ENCODE results near the gene TSC2. TPM values are rescaled to one million over a fixed set of nuclear protein-coding genes. Genes with fewer than 3 reads are reported as not detected.

The TSC2 gene
- total and polyA plus RNA-seq, 2 donors (not counting 3 experiments of a cell fraction or from before 2014, with no cell fraction given) = 87.9 to 144 TPM

DNA sequence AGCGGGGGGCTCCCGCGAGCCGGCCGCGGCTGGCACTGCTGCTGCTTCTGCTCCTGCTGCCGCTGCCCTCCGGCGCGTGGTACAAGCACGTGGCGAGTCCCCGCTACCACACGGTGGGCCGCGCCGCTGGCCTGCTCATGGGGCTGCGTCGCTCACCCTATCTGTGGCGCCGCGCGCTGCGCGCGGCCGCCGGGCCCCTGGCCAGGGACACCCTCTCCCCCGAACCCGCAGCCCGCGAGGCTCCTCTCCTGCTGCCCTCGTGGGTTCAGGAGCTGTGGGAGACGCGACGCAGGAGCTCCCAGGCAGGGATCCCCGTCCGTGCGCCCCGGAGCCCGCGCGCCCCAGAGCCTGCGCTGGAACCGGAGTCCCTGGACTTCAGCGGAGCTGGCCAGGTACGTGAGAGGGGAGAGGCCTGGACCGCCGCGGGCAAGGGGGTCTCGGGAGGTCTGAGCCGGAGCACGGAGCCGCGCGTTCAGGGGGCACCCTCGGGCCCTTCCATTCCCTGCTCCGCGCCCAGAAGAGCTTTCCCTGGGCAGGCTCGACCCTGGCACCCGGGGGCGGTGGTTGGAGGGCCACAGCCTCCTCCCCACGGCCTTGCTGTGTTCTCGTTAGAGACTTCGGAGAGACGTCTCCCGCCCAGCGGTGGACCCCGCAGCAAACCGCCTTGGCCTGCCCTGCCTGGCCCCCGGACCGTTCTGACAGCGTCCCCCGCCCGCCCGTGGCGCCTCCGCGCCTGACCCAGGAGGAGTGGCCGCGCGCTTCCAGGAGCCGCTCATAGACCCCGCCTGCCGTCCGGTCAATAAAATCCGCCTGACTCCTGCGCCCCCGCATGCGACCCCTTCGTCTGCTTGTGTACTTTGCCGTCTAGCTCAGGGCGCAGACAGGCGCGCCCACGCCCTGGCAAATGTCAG is 27.6 kb upstream of the TSC2 start:
- ChIA-PET POLR2A (no interaction called here), CTCF (interaction anchor here (1.1 to 8.9 kb wide), 3 partner anchors 15 to 120 kb away, joined by 3 to 137 read pairs (median 6); partner anchors contain the start of gene PKD1)
- Histone ChIP-seq H3K4me1 (ENCODE audit: control insufficient read depth, extremely low read depth, insufficient read depth, low read length) (peaks cover 15% of the 10 kb centered on the region), H3K4me3 (replicated peaks in 1 of 3; ENCODE audit: insufficient read depth in 1 of 3, low read depth in 1 of 3, low read length in 3 of 3) (no peak overlapping the region), H3K79me2 (ENCODE audit: control insufficient read depth, insufficient read depth, low read length) (no peaks in the 10 kb centered on the region), H3K9me3 (replicated peaks; ENCODE audit: control insufficient read depth, insufficient read depth, low read length) (no peaks in the 10 kb centered on the region), H3K9me1 (replicated peaks; ENCODE audit: control insufficient read depth, extremely low read depth, insufficient read depth, low read length) (no peaks in the 10 kb centered on the region), H3K4me2 (ENCODE audit: insufficient read depth, low read length) (peak overlapping the region; percentile 8), H3K36me3 (ENCODE audit: control insufficient read depth in 2 of 2, extremely low read depth in 1 of 2, insufficient read depth in 2 of 2, low read length in 2 of 2) (no peaks in the 10 kb centered on the region), H3K27me3 (ENCODE audit: control insufficient read depth in 2 of 2, insufficient read depth in 2 of 2, low read length in 2 of 2) (peaks cover 4 to 11% of the 10 kb centered on the region in 2 experiments), H3K27ac (ENCODE audit: insufficient read depth, low read depth, low read length) (no peak overlapping the region), H4K20me1 (replicated peaks; ENCODE audit: control insufficient read depth, extremely low read depth, insufficient read depth, low read length) (no peaks in the 10 kb centered on the region), H2AFZ (ENCODE audit: low read depth, low read length) (peak overlapping the region; percentile 27), H3K9ac (replicated peaks; ENCODE audit: extremely low read depth, insufficient read depth, low read length) (no peak overlapping the region)
- dilution Hi-C loops (cut with MboI; ENCODE audit: extremely low pct_ligation_motif_present, low sequenced_read_pairs) = no loop called here
- DNase-seq (ENCODE audit: low read depth, low spot score) = no peak
- TF ChIP-seq MYC (IDR thresholded peaks at IDR 0.05; ENCODE audit: low read depth, low read length) (no peak), EZH2 (IDR thresholded peaks at IDR 0.05; ENCODE audit: borderline replicate concordance, low read depth, low read length, severe bottlenecking) (peak; percentile 30), GATA2 (IDR thresholded peaks at IDR 0.05; ENCODE audit: insufficient read depth, insufficient read length, low read depth, low read length) (no peak)
- no TSS peak for BruUV-seq (replicated peaks)
- intact Hi-C loops (cut with micrococcal nuclease) = no loop called here
- FAIRE-seq = no peak

DNA sequence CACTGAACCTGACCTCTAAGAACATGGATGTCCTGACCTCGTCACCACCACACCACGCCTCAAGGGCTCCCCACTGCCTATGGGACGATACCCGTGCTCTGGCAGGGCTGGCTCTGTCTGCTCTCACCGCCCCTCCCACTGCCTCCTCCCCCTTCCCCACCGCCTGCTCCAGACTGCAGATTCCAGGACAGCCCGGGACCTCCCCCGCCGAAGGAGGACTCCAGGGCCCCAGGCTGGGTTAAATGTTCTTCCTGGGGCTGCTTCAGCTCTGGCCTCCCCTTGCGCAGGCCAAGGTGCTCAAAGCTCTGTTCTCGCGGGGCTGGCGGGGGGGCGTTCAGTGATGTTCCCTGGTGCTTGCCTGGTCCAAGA is 25.1 kb upstream of the TSC2 start:
- TF ChIP-seq POLR2AphosphoS5 (IDR thresholded peaks at IDR 0.05; ENCODE audit: insufficient read depth, low read depth, low read length) (no peak), FOS (IDR thresholded peaks at IDR 0.05; ENCODE audit: borderline replicate concordance, insufficient read depth, low read length) (no peak)
- TF ChIP-seq, protein P1, sequence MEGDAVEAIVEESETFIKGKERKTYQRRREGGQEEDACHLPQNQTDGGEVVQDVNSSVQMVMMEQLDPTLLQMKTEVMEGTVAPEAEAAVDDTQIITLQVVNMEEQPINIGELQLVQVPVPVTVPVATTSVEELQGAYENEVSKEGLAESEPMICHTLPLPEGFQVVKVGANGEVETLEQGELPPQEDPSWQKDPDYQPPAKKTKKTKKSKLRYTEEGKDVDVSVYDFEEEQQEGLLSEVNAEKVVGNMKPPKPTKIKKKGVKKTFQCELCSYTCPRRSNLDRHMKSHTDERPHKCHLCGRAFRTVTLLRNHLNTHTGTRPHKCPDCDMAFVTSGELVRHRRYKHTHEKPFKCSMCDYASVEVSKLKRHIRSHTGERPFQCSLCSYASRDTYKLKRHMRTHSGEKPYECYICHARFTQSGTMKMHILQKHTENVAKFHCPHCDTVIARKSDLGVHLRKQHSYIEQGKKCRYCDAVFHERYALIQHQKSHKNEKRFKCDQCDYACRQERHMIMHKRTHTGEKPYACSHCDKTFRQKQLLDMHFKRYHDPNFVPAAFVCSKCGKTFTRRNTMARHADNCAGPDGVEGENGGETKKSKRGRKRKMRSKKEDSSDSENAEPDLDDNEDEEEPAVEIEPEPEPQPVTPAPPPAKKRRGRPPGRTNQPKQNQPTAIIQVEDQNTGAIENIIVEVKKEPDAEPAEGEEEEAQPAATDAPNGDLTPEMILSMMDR (IDR thresholded peaks at IDR 0.05; ENCODE audit: extremely low read depth in 1 of 2, insufficient read depth in 1 of 2, low read depth in 1 of 2, low read length in 2 of 2) = no peak
- Histone ChIP-seq H3K36me3 (ENCODE audit: control insufficient read depth in 2 of 2, extremely low read depth in 1 of 2, insufficient read depth in 2 of 2, low read length in 2 of 2) (no peaks in the 10 kb centered on the region), H3K4me1 (ENCODE audit: control insufficient read depth, extremely low read depth, insufficient read depth, low read length) (peaks cover 21% of the 10 kb centered on the region), H2AFZ (ENCODE audit: low read depth, low read length) (peak overlapping the region; percentile 93), H3K79me2 (ENCODE audit: control insufficient read depth, insufficient read depth, low read length) (peaks cover 4% of the 10 kb centered on the region), H3K9ac (replicated peaks; ENCODE audit: extremely low read depth, insufficient read depth, low read length) (no peak overlapping the region), H3K27me3 (ENCODE audit: control insufficient read depth in 2 of 2, insufficient read depth in 2 of 2, low read length in 2 of 2) (peaks cover 4 to 11% of the 10 kb centered on the region in 2 experiments), H3K27ac (ENCODE audit: insufficient read depth, low read depth, low read length) (no peak overlapping the region), H3K4me2 (ENCODE audit: insufficient read depth, low read length) (peak overlapping the region; percentile 52), H3K4me3 (replicated peaks in 1 of 3; ENCODE audit: insufficient read depth in 1 of 3, low read depth in 1 of 3, low read length in 3 of 3) (peak overlapping the region in 2 of 3 experiments; percentile 20 to 24), H3K9me1 (replicated peaks; ENCODE audit: control insufficient read depth, extremely low read depth, insufficient read depth, low read length) (no peaks in the 10 kb centered on the region), H3K9me3 (replicated peaks; ENCODE audit: control insufficient read depth, insufficient read depth, low read length) (no peaks in the 10 kb centered on the region), H4K20me1 (replicated peaks; ENCODE audit: control insufficient read depth, extremely low read depth, insufficient read depth, low read length) (no peaks in the 10 kb centered on the region)
- DNase-seq (ENCODE audit: low read depth, low spot score) (no peak), FAIRE-seq (no peak)
- intact Hi-C loops (cut with micrococcal nuclease) = loop anchor here (1.0 to 2.0 kb wide), 4 partner anchors 24 to 118 kb away; partner anchors contain the start of genes NTHL1 and TSC2
- ChIA-PET CTCF (interaction anchor here (0.6 to 8.9 kb wide), 33 partner anchors 10 to 252 kb away, joined by 3 to 137 read pairs (median 5); partner anchors contain the start of genes ECI1, GFER, NTHL1 and PKD1), POLR2A (interaction anchor here (3.1 kb wide), 1 partner anchor 132 kb away, joined by 20 read pairs; the partner anchor contains the start of gene TRAF7)
- dilution Hi-C loops (cut with MboI; ENCODE audit: extremely low pct_ligation_motif_present, low sequenced_read_pairs) = no loop called here
- no TSS peak for BruUV-seq (replicated peaks)

All from endothelial cell of umbilical vein (primary cell).